Activated CD8-positive, alpha-beta memory T cell treated with anti-CD3 and anti-CD28 coated beads, Interleukin-2, amount 50 U/mL, for 24 hours (primary cell): Measurements from ENCODE around the gene COL15A1.
"Not testable (repeated sequence)": the region's sequence is repeated elsewhere in the genome, so short reads cannot be mapped to it uniquely, and the experiment has no call there.

Experiments used
- DNase-seq: peaks from one replicate; pipeline ENCODE4 v3.0.0-alpha.2; 2020; ENCODE audit errors: extremely low read depth

Gene COL15A1

DNA sequence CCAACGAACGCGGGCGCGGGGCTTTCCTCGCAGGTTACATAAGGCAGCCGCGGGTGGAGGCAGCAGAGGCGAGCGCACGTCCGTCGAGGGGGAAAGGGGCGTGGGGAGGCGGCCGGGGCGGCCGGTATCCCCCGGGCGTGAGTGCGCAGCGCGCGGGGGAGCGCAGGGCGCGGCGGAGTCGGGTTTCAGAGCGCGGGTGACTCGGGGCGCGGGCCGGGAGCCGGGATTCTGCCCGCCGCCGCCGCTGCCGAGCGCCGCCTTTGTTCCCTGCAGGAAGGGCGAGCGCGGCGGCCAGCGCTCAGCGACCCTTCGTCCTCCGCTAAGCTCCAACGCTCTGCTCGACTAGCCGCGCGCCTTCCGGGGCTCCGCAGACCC lies at the start of gene COL15A1:
COL15A1 (plus strand) TSS at position 226 of the 375 bp plus-strand sequence. CDS start 155 bp downstream, outside the sequence.
- DNase-seq, result no peak

- DNase-seq, result no peak
Measured at GRCh38 chr9:98894171-98894570, 49.5 kb upstream of the COL15A1 start.

DNA sequence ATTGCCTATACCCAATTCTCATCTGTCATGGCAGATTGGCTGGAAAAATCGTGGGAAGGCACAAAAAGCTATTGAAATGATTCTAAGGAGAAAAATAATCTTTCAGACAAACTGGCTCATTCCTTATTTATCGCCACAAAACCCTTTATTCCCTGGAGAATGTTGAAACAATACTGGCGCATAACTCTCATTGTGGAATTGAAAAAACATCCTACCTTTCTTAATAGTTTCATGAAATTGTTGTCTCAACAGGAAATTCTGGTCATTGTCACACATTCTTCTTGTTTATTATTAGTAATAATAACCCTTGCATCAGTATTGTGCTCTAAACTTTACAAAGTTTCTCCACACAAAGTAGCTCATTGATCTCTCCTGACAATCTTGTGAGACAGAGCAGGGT lies 48.9 kb upstream of the COL15A1 start:
- no peak for DNase-seq

- DNase-seq, result no peak
Measured at GRCh38 chr9:98896632-98897031, 47.1 kb upstream of the COL15A1 start.

GRCh38 chr9:98897745-98898144 lies 46.0 kb upstream of the COL15A1 start:
- no peak for DNase-seq

GRCh38 chr9:98899408-98900056 lies 44.2 kb upstream of the COL15A1 start:
- no peak for DNase-seq

GRCh38 chr9:98900244-98900643 lies 43.5 kb upstream of the COL15A1 start:
- no peak for DNase-seq

DNA sequence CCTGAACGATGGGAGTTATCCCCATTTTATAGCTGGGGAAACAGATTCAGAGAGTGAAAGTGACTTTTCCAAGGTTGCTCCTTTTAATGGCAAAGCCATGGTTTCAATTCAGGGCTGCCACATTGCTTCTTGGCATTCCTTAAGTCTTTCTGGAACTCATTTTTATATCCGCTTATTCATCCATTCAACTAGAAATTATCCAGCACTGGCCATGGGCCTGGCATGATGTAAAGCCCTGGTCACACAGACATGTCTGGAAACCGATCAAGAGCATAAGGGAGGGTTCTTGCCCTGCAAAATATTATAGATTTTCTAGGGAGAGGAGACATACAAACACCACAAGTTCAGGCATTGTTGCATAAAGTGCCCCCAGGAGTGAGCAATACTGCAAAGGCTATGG lies 43.0 kb upstream of the COL15A1 start:
- no peak for DNase-seq

DNA sequence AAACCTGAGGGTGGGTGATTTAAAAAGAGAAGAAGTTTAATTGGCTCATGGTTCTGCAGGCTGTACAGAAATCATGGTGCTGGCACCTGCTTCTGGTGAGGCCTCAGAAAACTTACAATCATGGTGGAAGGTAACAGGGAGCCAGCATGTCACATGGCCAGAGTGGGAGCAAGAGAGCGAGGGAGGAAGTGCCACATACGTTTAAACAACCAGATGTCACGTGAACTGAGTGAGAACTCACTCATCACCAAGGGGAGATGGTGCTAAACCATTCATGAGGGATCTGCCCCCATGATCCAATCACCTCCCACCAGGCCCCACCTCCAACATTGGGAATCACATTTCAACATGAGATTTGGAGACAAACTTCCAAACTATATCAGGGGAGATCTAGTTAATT lies 41.9 kb upstream of the COL15A1 start:
- not testable (repeated sequence) for DNase-seq

- no peak for DNase-seq
Measured at GRCh38 chr9:98902516-98902915, 41.2 kb upstream of the COL15A1 start.

- DNase-seq, result no peak
Measured at GRCh38 chr9:98902925-98903324, 40.8 kb upstream of the COL15A1 start.

GRCh38 chr9:98903961-98904411 lies 39.7 kb upstream of the COL15A1 start:
- no peak for DNase-seq

DNA sequence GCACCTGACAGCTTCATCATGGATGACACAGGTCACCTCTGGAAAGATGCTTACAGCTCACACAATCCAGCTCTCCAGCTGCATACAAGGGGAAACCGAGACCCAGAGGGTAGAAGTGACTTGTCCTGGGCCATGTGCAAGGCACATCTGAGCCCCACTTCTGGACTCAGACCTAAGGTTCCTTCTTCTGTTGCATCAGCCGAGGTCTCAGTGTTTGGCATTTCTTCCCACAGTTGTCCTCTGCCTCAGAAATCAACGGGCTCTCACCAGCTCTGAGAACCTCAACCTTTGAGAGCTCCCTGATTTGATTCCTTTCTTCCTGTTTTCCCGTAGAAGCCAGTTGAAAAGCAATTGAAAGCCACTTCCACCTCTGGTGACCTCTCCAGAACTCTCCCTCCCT lies 38.7 kb upstream of the COL15A1 start:
- no peak for DNase-seq

DNA sequence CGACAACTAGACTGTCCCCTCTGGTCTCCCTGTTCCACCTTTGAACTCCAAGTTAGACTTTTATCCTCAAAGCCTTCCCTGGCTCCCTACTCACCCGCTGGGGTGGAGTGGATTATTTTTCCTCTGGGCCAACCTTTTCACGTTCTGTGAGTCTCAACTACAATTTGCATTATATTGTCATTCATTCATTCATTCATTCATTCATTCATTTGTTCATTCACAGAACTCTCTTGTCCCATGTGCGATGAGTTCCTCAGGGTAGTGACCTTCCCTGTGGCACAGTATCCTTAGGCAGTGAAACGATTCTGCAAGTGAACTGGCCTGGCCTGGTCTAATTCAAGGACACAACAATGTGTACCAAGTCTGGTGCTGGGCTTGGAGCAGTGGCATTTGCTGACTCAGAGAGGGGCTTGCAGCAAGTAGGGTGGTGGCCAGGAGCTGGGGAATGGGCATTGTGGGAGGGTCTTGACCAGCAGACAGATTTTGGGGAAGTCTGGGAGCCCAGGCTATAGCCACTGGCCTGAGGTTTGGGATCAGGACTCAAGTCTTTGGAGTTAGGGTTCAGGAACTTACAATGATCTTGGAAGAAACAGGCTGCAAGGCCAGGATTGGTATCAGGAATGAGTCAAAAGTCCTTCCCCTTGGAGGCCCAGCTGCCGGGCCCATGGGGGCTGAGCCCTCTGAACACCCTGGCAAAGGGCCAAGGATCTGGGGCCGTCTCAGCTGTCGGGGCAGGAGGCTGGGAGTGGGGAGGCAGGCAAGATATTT lies 37.2 kb upstream of the COL15A1 start:
- no peak for DNase-seq

DNA sequence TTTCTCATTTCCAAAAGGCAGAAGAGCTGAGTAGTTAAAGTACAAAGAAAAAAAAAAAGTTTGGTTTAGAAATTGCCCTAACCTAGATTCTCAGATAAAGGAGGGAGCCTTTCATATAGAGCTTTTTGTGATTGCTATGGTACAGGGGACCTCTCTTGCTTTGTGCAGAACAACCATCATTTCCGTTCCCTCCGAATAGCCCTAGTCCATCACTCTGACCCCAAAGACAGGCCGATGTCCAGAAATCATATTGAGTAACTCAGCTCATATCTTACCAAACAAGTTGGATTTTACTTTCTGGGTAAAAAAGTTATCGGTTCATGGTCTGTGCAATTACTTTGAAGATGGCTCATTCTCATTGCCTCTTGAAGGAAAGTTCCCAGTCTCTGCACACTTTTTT lies 36.7 kb upstream of the COL15A1 start:
- DNase-seq, result no peak

DNA sequence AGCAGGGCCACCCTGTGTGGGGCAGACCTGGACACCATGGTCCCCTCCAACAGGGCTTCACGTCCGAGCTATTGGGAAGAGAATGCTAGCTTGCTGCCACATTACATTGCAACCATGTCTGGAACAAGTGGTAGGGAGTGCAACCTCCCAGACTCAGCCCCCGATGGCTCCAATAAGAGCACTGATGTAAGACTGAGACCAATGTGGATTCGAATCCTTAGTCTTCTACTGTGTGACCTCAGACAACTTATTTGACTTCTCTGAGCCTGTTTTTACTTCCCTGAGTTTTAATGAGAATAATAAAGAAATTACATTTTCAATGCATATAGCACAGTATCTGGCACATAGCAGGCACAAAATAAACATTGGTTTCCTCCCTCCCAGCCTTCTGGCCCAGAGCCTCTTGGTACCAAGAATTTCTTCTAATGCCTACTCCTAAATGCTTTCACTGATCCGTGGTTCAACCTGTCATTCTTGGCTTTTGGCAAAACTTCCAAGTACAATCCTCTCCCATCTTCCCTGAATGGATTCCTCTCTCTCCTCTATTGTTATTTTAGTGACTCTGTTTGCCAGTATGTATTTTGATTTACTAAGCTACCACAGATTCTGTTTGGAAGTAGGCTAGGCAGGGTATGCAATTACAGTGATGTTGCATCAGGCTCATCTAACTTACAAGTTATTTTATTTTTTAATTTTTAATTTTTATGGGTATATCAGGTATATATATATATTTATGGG lies 34.6 kb upstream of the COL15A1 start:
- DNase-seq, result no peak

- no peak for DNase-seq
Measured at GRCh38 chr9:98909935-98910334, 33.8 kb upstream of the COL15A1 start.

DNA sequence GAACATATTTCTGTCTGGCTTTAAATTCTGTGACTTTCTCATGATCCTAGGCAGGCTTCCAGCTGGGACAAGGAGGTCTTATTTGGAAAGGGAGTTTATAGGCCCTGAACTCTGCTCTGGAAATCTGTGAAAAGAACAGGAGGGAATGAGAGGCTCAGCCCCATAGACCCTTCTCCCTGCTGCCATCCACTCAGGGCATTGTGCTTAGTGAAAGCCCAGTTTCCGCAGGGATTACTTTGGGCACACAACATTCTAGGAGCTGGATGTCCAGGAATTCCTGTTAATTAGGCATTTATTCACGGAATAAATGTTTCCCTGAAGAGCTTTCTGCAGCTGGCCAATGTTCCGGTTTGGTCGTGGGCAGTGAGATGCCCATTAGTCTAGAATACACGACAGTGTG lies 32.7 kb upstream of the COL15A1 start:
- DNase-seq, result no peak

GRCh38 chr9:98911738-98912137 lies 32.0 kb upstream of the COL15A1 start:
- not testable (repeated sequence) for DNase-seq

DNA sequence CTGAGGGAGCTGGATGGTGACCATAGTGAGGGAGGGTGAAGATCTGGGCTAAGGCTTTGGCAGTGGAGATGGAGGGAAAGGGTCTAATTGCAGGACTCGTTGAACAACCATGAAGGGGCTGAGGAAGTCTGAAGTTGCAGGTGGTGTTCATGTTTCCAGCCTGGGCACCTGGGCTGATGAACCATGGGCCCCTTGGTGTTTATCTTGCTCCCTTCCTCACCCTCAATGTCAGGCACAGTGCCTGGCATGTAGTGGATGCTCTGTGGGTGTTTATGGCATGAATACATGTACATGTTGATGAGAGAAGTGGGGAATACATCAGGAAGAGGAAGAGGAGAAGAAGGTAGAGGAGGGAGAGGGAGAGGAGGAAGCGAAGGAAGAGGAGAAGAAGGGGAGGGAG lies 31.3 kb upstream of the COL15A1 start:
- no peak for DNase-seq

DNA sequence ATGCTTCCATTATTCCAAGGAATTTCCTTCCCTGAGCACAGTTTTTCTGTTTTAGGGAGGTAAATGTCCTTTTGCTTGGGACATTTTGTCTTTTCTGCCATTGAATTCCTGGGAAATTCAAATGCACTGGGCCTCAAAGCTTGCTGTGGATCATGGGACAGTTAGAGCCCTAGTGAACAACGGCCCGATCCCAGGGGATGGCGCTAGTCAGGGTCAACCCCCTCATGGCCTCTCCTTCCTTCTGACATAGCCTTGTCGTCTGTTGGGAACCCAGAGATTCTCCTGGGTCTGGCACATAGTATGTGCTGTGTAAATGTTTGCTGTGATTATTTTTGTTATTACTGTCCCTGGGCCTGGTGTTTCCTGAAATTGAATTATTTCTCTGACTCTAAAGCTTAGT lies 30.7 kb upstream of the COL15A1 start:
- no peak for DNase-seq

GRCh38 chr9:98913705-98914104 lies 30.0 kb upstream of the COL15A1 start:
- DNase-seq, result no peak

GRCh38 chr9:98915599-98915998 lies 28.1 kb upstream of the COL15A1 start:
- DNase-seq, result no peak
